ENCODE results near the gene KAZN.

GRCh38 chr1:15153184-15153841 lies 554.8 kb downstream of the KAZN start, which contains the start of gene TMEM51:
- no peak for TF ChIP-seq CTCF (IDR thresholded peaks at IDR 0.05)
- peak; percentile 67 for TF ChIP-seq POLR2A (IDR thresholded peaks at IDR 0.05)
